ENCODE results near the gene PIGZ. TPM values are rescaled to one million over a fixed set of nuclear protein-coding genes. Genes with fewer than 3 reads are reported as not detected.

PIGZ gene
- total and polyA plus RNA-seq, 9 of the 15 experiments (the other 6 are each of a cell fraction or from before 2014, with no cell fraction given): 0.15 to 1.8 (median 0.76) TPM

GRCh38 chr3:196969134-196969659, 564 bp upstream of the PIGZ start (continued):
- TF ChIP-seq ZNF143 (CRISPR knock-in tag; IDR thresholded peaks at IDR 0.05) (no peak), HLTF (IDR thresholded peaks at IDR 0.05) (no peak), RAD21 (CRISPR knock-in tag; conservative IDR thresholded peaks at IDR 0.05 in 1 of 2, IDR thresholded peaks at IDR 0.05 in 1 of 2) (no peak), ETV1 (tag; conservative IDR thresholded peaks at IDR 0.05; ENCODE audit: low read depth) (0 out of 2 replicates have a peak, but pooled peaks have one; percentile 10), ZC3H11A (IDR thresholded peaks at IDR 0.05; ENCODE audit: low read depth, low read length) (no peak), ZZZ3 (IDR thresholded peaks at IDR 0.05) (no peak), ZNF165 (CRISPR knock-in tag; IDR thresholded peaks at IDR 0.05; ENCODE audit: borderline replicate concordance) (peak; percentile 76; the same call in 1 of the 2 replicates), EGR1 (conservative IDR thresholded peaks at IDR 0.05) (no peak), KDM5B (IDR thresholded peaks at IDR 0.05; ENCODE audit: insufficient replicate concordance, low read depth, low read length) (peak; percentile 50), ZNF24 (IDR thresholded peaks at IDR 0.05) (no peak), PPARD (CRISPR knock-in tag; IDR thresholded peaks at IDR 0.05) (0 out of 2 replicates have a peak, but pooled peaks have one; percentile 6), GMEB1 (CRISPR knock-in tag; IDR thresholded peaks at IDR 0.05) (peak; percentile 31; the same call in 1 of the 2 replicates), BCL6 (CRISPR knock-in tag; IDR thresholded peaks at IDR 0.05) (peak; percentile 46; the same call in 1 of the 2 replicates), ZNF134 (CRISPR knock-in tag; conservative IDR thresholded peaks at IDR 0.05) (peak; percentile 27; the same call in 1 of the 2 replicates), JUN (IDR thresholded peaks at IDR 0.05; ENCODE audit: borderline replicate concordance, low read depth, low read length) (no peak), JUN (CRISPR knock-in tag; IDR thresholded peaks at IDR 0.05; ENCODE audit: borderline replicate concordance) (no peak), ZNF766 (CRISPR knock-in tag; conservative IDR thresholded peaks at IDR 0.05) (peak; percentile 76; the same call in 1 of the 2 replicates), KLF6 (CRISPR knock-in tag; IDR thresholded peaks at IDR 0.05; ENCODE audit: borderline replicate concordance) (peak; percentile 78; the same call in 1 of the 2 replicates), NFRKB (IDR thresholded peaks at IDR 0.05; ENCODE audit: low read depth) (no peak), KLF10 (CRISPR knock-in tag; IDR thresholded peaks at IDR 0.05) (no peak), NFE2 (IDR thresholded peaks at IDR 0.05; ENCODE audit: low read depth) (no peak), GTF2F1 (IDR thresholded peaks at IDR 0.05; ENCODE audit: low read depth, low read length) (no peak)
- TF ChIP-seq, protein P1, sequence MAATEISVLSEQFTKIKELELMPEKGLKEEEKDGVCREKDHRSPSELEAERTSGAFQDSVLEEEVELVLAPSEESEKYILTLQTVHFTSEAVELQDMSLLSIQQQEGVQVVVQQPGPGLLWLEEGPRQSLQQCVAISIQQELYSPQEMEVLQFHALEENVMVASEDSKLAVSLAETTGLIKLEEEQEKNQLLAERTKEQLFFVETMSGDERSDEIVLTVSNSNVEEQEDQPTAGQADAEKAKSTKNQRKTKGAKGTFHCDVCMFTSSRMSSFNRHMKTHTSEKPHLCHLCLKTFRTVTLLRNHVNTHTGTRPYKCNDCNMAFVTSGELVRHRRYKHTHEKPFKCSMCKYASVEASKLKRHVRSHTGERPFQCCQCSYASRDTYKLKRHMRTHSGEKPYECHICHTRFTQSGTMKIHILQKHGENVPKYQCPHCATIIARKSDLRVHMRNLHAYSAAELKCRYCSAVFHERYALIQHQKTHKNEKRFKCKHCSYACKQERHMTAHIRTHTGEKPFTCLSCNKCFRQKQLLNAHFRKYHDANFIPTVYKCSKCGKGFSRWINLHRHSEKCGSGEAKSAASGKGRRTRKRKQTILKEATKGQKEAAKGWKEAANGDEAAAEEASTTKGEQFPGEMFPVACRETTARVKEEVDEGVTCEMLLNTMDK (IDR thresholded peaks at IDR 0.05; ENCODE audit: borderline replicate concordance, insufficient read depth, low read depth, low read length, poor library complexity, severe bottlenecking): no peak
- TF ChIP-seq, protein P2, sequence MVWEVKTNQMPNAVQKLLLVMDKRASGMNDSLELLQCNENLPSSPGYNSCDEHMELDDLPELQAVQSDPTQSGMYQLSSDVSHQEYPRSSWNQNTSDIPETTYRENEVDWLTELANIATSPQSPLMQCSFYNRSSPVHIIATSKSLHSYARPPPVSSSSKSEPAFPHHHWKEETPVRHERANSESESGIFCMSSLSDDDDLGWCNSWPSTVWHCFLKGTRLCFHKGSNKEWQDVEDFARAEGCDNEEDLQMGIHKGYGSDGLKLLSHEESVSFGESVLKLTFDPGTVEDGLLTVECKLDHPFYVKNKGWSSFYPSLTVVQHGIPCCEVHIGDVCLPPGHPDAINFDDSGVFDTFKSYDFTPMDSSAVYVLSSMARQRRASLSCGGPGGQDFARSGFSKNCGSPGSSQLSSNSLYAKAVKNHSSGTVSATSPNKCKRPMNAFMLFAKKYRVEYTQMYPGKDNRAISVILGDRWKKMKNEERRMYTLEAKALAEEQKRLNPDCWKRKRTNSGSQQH (CRISPR knock-in tag; IDR thresholded peaks at IDR 0.05): peak; percentile 78; the same call in 1 of the 2 replicates
